Measurements from ENCODE around the gene INHBB.

DNA sequence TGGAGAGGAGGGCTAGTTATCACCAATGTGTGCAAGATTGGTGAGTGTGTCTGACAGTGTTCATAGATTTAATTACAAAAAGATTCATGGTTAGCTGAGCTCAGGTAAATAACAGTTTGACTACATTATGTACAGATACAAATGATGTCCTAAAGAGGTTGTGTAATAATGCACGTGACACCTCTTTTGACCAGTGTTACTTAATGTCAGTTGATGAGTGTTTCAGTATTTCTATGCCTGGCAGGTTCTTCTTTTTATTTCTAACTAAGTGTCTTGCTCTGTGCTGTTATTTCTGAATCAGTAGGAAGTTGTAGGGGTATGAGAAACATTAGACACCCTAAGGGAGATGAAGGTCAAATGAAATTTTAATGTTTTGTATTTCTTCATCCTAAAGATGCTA lies 7.9 kb upstream of the INHBB start:
- TF ChIP-seq, protein P1, sequence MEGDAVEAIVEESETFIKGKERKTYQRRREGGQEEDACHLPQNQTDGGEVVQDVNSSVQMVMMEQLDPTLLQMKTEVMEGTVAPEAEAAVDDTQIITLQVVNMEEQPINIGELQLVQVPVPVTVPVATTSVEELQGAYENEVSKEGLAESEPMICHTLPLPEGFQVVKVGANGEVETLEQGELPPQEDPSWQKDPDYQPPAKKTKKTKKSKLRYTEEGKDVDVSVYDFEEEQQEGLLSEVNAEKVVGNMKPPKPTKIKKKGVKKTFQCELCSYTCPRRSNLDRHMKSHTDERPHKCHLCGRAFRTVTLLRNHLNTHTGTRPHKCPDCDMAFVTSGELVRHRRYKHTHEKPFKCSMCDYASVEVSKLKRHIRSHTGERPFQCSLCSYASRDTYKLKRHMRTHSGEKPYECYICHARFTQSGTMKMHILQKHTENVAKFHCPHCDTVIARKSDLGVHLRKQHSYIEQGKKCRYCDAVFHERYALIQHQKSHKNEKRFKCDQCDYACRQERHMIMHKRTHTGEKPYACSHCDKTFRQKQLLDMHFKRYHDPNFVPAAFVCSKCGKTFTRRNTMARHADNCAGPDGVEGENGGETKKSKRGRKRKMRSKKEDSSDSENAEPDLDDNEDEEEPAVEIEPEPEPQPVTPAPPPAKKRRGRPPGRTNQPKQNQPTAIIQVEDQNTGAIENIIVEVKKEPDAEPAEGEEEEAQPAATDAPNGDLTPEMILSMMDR (IDR thresholded peaks at IDR 0.05; ENCODE audit: low read length), result no peak
- TF ChIP-seq EZH2 (IDR thresholded peaks at IDR 0.05; ENCODE audit: borderline replicate concordance, low read length), result no peak
